ENCODE data around the gene GDI1. TPM values are rescaled to one million over a fixed set of nuclear protein-coding genes. Genes with fewer than 3 reads are reported as not detected.

GDI1 gene
- total RNA-seq, 1 donor from 2014 or later, result 104 TPM

DNA sequence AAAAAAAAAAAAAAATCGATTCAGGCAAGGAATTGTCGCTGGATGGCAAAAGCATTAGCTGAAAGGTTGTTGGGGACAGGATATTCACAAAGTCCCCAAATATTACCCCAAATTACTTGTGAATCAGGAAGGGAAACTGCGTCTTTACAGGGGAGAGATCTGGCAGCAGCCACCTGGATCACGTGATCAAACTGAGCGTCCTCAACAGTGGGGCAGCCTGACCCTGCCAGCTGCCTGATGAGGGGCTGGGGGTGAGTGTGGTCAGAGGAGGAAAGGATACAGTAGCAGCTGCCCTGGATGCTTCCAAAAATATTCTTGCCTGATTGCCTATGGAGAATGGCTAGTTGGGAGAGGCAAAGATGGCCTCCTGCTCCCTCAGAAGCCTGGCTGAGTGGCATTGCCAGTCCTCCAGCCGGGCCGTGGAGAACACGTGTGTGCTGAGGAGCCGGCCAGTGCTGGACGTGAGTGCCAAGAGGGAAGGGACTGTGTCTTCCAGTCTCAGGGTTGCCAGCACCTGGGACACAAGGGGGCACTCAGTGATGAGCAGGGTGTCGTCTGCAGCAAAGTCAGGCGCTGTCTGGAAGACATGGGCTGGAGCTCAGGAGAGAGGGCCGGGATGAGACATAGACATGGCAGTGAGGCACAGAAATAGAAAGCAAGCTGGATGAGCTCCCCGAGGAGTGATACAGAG, 45.1 kb downstream of the GDI1 start:
- no peak for DNase-seq (ENCODE audit: low read depth)

DNA sequence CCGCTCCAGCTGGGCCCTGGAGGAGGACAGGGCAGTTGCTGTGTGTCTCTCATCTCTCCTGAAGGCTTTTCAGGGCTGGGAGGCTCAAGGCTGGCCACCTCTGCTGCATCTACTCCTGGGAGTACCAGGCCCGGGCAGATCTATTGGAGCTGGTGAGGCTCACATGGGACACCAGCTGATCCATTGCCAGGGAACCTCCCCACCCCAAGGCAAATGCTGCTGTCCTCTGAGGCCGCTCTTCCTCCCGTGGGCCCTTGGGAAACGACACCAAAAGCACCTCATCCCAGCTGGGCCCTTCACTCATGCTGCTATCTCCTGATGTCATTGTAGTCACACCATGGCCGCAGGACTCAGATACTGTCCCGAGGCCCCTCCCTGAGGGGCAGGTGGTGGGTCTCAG, 45.8 kb downstream of the GDI1 start:
- no peak for DNase-seq (ENCODE audit: low read depth)

DNA sequence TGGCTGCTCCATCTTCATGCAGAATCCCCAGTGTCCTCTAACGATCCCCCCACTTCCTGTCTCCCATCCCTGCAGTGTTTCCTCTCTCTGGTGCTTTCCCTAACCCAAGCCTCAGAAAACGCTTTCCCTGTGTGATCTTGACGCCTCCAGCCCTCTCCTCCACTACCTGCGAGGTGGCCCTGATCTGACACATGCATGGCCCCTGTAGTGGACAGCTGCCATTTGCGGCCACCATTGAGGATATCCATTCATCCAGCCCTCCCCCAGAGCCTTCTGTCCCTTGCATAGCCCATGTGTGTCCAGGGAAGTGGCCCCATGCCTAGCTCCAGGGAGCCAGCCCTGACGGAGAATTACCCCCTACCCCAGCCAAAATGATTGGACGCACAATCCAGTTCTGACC, 46.4 kb downstream of the GDI1 start:
- DNase-seq (ENCODE audit: low read depth), result no peak

DNA sequence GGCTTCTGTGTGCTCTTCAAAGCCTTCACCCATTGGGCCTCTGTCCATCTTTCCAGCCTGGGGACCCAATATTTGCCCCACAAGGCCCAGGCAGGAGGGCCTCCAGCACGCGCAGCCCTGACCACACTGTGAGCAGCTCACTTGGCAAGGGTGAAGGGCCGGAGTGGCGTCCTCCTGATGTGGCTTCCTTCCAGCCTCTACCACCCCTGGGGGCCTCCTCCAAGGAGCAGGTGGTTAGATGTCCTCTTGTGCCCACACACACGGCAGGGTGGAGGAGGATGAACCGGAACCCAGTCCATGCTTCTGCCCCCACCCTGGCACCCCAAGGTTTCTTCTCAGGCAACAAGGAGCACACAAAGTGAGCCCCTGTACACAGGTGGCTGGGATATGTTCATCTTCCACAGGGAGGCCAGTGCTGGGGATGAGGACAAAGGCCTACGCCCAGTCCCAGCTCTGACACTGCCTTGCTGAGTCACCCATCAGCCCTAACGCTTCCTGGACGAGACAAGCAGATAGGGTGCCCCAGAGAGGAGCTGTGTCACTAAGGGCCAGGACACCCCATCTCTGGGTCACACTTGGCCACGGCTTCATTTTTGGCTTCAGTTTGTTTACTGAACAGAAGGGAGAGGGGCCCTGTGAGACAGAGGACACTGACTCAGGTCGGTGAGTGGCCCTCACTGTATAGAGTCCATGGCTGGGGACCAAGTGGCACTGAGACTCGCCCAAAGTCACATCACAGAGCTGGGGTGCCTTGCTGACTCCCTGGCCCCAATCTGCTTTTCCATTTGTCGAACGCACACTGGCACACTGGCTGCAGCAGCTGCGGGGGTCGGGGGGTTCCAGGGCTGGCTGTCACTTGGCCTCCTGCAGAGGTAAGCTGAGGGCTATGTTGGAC, 47.5 kb downstream of the GDI1 start:
- DNase-seq (ENCODE audit: low read depth), result no peak

DNA sequence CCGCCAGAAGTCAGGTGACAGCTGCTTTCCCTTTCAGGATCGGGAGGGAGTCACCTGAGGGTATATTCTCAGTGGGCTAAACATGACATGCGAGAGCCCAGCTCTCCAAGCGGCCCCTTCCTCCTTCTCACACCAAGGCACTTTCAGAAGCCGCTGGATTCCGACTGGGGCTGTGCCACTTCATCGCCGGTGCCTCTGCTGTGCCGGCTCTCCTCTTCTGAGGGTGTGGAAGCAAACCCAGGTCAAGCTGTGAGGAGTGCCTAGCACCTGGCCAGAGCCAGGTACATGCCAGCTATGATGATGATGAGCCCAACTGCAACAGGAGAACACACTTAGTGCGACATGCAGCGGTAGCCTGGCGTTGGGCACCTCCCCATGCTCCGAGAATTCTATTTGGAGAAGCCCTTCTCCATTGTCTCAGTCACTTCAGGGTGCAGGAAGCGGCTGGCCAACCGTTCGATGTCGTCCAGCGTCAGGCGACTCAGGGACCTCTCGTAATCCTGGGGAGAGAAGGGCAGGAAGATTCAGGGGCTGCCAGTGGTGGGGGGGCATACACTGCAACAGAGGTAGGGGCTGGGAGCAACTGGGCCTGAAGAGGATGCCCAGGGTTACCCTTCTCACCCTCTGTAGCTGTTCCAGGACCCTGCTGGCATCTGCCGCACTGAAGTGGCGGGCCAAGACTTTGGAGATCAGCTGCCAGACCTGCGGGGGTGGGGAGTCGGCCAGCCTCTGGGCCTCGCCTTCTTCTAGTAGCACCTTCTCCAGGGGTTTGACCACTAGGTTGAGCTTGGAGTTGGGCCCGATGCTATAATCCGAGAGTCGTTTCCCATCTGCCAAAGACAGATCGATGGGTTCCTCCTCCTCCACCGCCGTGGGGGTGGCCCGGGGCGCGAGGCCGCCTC, 48.4 kb downstream of the GDI1 start:
- no peak for DNase-seq (ENCODE audit: low read depth)

DNA sequence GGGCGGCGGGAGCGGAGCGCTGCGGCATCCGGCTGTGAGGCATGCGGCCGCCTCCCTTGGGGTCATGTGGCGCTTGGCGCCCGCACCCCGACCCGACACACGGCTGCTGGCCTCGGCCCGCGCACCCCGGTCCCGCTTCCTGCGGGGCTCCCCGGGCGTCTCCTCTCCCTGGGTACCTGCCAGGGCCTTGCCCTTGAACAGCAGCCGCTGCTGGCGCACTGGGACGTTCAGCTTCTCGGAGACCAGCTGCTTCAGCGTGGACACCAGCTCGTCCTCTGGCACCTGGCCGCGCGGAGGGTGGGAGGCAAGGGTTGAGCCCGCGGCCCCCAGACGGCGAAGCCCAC, 49.1 kb downstream of the GDI1 start:
- DNase-seq (ENCODE audit: low read depth), result no peak

DNA sequence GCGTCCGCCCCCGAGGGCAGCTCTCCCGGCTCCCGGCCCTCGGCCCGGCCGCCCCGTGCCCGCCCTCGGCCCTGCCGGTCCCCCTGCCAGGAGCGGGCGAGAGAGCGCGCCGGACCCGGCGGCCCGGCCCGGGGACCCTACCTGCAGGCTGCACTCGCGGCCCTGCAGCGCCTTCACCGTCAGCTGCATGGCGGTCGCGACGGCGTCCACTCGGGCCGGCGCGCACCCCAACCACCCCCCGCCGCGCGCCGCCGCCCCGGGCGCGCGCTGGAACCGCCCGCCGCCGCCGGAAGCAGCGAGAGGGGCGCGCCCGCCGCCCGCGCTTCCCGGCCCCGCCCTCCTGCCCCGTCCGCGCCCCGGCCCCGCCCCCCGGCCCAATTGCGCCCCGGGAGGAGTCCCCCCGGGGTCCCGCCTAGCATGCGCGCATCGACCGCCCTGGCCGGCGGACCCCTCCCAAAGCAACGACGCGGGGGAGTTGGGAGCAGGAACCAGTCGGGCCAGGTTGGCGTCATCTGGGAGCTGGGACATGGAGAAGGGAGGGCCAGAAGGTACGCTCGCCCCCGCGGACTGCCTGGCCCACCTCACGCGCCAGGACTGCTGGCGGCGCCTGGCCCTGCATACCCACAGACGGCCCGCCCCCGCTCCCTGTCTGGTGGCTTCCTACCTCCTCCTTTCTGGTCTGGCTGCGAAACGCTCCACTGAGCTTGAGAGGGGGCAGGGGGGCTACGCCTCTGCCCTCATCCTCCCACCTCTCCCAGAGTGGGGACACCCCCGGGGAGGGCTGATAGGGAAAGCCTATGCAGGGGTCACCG, 49.6 kb downstream of the GDI1 start, which contains the start of gene UBL4A:
TSS of gene UBL4A (minus strand) at position 220 of the 812 bp plus-strand sequence. CDS start at position 189, 31 bp downstream.
- DNase-seq (ENCODE audit: low read depth), result peak; percentile 21

DNA sequence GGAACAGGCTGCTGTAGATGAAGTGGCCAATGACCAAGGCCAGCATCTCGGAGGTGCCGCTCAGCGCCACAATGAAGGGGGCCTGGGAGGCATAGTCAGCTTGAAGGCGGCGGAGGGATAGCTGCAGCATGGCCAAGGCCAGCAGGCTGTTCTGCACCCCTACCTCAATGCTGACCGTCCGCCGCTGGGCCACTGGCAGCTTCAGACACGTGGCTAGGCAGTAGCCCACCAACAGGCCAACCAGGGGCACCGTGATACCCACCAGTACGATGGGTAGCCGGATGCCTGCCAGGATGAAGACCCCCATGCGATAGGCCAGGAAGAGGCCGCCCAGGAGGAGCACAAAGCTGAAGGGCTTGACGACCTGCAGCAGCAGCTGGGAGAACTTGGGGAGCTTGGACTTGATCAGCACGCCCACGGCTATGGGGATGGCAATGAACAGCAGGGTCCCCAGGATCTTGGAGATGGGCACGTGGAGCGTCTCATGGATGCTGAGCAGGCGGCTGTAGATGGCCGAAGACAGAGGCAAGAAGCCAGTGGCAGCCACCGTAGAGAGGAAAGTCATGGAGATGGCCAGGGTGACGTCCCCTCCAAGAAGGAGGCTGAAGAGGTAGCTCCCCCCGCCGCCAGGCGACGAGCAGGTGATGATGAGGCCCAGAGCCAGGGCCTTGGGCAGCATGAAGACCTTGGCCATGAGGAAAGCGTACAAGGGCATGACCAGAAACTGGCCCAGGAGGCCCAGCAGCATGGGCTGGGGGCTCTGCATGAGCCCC, 50.8 kb downstream of the GDI1 start:
- DNase-seq (ENCODE audit: low read depth), result no peak

DNA sequence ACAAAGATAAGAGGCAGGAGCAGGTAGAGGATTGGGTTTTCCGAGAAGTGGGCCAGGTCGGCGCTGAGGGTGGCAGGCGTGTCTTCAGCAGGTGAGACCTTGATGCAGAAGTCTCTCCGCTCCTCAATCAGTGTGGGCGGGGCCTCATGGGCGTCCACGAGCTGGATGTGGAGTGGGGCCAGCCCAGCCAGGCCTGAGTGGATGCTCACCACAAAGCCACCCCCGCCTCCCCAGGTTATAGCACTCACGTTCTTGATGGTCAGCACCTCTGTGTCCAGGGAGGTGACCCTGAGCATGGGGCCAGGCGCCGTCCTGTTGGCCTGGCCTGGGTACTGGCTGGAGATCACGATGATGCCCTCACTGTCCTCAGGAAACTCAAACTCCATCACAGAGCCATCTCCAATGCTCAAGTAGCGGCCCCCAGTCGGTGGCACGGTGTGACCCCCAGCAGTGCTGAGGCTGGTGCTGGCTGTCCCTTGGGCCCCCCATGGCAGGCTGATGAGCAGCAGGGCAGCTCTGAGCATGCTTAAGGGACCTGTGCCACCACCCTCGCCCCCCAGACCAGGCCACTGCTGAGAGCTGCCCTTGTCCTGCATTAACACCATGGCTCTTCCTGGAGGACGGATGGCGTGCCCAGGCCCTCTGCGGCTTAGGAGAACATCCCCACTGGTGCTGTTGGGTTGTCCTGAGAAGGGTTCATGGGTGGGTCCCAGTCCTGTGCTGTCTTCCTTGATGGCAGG, 51.6 kb downstream of the GDI1 start:
- no peak for DNase-seq (ENCODE audit: low read depth)

DNA sequence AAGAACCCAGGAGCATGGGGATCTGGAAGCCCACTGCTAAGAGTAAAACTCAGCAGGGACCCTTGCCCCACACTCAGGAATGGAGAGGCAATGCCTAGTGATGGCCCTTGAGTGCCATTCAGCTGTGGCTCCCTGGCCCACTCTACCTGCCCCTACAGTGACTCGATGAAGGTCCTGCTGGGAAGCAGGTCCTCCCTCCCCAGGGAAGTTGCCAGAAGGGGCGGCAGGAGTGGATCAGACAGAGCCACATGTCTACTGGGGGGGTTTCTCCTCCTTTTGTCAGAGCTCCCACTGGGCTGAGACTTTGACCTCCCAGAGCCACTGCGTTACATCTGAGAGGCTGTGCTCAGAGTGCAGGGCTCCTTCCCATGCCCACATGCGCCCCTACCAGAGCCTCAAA, 52.2 kb downstream of the GDI1 start:
- DNase-seq (ENCODE audit: low read depth), result no peak

DNA sequence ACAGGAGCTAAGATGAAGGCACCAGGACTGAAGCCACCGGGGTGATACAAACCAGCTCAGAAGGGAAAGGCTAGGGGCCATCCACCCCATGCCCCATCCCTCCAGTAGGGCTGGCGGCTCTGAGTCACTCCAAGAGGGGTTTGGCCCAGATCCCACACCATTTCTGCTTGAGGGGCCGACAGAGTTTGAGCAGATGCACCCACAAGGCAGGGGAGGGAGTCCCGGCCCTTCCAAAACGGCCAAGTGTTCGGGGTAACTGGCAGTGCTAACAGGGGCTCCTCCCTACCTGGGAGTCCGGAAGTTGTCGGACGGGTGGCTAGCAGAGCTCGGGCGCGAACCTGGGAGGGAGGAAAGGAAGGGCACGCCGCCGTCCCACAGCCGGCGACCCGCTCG, 53.1 kb downstream of the GDI1 start:
- DNase-seq (ENCODE audit: low read depth), result peak; percentile 19

DNA sequence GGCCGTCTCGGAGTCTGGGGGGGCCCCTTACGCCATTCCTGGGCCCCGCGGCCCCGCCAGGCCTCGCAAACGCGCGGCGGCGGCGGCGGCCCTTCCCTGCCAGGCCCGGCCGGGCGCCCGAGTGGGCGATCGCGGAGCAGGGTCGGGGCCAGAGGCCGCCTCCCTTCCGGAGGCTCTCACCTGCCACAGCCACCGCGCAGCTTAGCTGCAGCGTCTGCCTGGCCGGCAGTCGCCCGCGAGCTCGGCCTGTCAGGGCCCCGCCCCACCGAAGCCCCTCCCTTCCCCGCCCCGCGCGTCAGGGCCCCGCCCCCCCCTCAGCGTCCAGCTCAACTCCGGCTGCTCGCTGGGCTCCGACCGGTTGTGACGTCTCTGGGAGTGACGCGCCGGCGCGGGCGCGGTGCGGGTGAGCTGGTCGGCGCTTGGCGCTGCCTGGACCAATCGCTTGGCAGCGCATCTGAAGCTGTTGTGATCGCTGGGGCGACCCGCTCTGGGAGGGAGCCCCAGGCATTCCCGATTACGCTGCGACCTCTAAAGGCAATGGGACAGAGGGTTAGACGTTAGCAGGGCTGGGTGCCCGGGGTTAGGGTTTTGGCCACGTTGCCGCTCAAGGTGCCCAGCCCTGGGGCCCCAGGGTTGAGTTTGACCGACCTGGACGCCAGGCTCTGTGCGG, 53.6 kb downstream of the GDI1 start, which contains the start of gene SLC10A3:
TSS of gene SLC10A3 (minus strand) at position 216 of the 670 bp plus-strand sequence. CDS start 1,689 bp downstream, outside the sequence.
- peak; percentile 83 for DNase-seq (ENCODE audit: low read depth)

Other genes starting within 250 kb of the GDI1 start
- gene OPN1MW2, start 217.4 kb upstream of the GDI1 start, total RNA-seq, result not detected in 2 replicates
- not detected in 2 replicates for gene OPN1MW3, start 179.6 kb upstream of the GDI1 start, total RNA-seq
- not detected in 2 replicates for gene TEX28, start 142.0 kb upstream of the GDI1 start, total RNA-seq
- gene TKTL1, start 141.4 kb upstream of the GDI1 start, total RNA-seq, result not detected in 2 replicates
- 1,833 and 2,112 TPM in 2 replicates for gene FLNA, start 62.5 kb upstream of the GDI1 start, total RNA-seq
- gene EMD, start 57.9 kb upstream of the GDI1 start, total RNA-seq, result 14.9 and 16.8 TPM in 2 replicates
- gene RPL10, start 38.8 kb upstream of the GDI1 start, total RNA-seq, result 3,735 and 5,196 TPM in 2 replicates
- gene DNASE1L1, start 27.9 kb upstream of the GDI1 start, total RNA-seq, result 34.7 and 42.5 TPM in 2 replicates
- gene TAFAZZIN, start 25.6 kb upstream of the GDI1 start, total RNA-seq, result 16.8 and 21.2 TPM in 2 replicates
- 69.8 and 70.8 TPM in 2 replicates for gene ATP6AP1, start 8.5 kb upstream of the GDI1 start, total RNA-seq
- gene FAM50A, start 7.0 kb downstream of the GDI1 start, total RNA-seq, result 65.8 and 71.8 TPM in 2 replicates
- 13.0 and 33.7 TPM in 2 replicates for gene PLXNA3, start 21.1 kb downstream of the GDI1 start, total RNA-seq
- 14.0 and 24.5 TPM in 2 replicates for gene LAGE3, start 42.1 kb downstream of the GDI1 start, total RNA-seq
- gene UBL4A, start 49.5 kb downstream of the GDI1 start, total RNA-seq, result 48.8 and 65.8 TPM in 2 replicates
- gene SLC10A3, start 53.5 kb downstream of the GDI1 start, total RNA-seq, result 10.9 and 47.0 TPM in 2 replicates
- 16.5 and 42.0 TPM in 2 replicates for gene FAM3A, start 79.1 kb downstream of the GDI1 start, total RNA-seq
- 30.6 and 152 TPM in 2 replicates for gene G6PD, start 109.7 kb downstream of the GDI1 start, total RNA-seq
- gene IKBKG, start 110.5 kb downstream of the GDI1 start, total RNA-seq, result 14.9 and 17.9 TPM in 2 replicates
- not detected in 2 replicates for gene CTAG1A, start 148.0 kb downstream of the GDI1 start, total RNA-seq
- not detected in 2 replicates for gene CTAG1B, start 182.1 kb downstream of the GDI1 start, total RNA-seq
- not detected in 2 replicates for gene CTAG2, start 216.4 kb downstream of the GDI1 start, total RNA-seq